GM06990 (cell line): ENCODE measurements around the gene STX11.

ENCODE experiments used
- DNase-seq: peaks from one replicate; pipeline ENCODE4 v3.0.0-alpha.2; 2011; ENCODE audit not compliant: insufficient read length; ENCODE audit errors: extremely low read depth
- H3K27me3 ChIP-seq: replicated peaks from 2 replicates; pipeline ENCODE4 v1.6.0; 2011; ENCODE audit warnings: low read length; ENCODE audit not compliant: control insufficient read depth, insufficient read depth
- H3K36me3 ChIP-seq: 2 replicates; pipeline ENCODE4 v1.5.1; 2011; ENCODE audit warnings: low read length; ENCODE audit not compliant: control insufficient read depth, insufficient read depth
- H3K4me3 ChIP-seq: replicated peaks from 2 replicates; pipeline ENCODE4 v1.5.1; 2011; ENCODE audit warnings: low read depth, mild to moderate bottlenecking, control low read depth, low read length
- CTCF ChIP-seq: IDR thresholded peaks from 2 replicates; pipeline ENCODE4 v1.5.1; 2011; ENCODE audit warnings: low read length, control low read depth, mild to moderate bottlenecking, inconsistent platforms; ENCODE audit not compliant: insufficient read depth, poor library complexity, severe bottlenecking

STX11 gene

GRCh38 chr6:144219056-144219685, 68.9 kb downstream of the STX11 start:
- TF ChIP-seq CTCF = peak; percentile 46
- Histone ChIP-seq H3K27me3 (no peaks in the 10 kb centered on the region), H3K36me3 (no peaks in the 10 kb centered on the region), H3K4me3 (no peak overlapping the region)
- DNase-seq = peak; percentile 25

- Histone ChIP-seq H3K36me3 (no peaks in the 10 kb centered on the region), H3K4me3 (no peak overlapping the region), H3K27me3 (no peaks in the 10 kb centered on the region)
- TF ChIP-seq CTCF = no peak
- no peak for DNase-seq
These were observed 69.9 kb downstream of the STX11 start for GRCh38 chr6:144220031-144220790.

GRCh38 chr6:144223686-144224085, 73.4 kb downstream of the STX11 start:
- no peaks in the 10 kb centered on the region for H3K36me3 ChIP-seq
- H3K4me3 ChIP-seq = no peak overlapping the region
- DNase-seq = no peak
- no peaks in the 10 kb centered on the region for H3K27me3 ChIP-seq
- TF ChIP-seq CTCF = no peak

- Histone ChIP-seq H3K27me3 (no peaks in the 10 kb centered on the region; the same call in none of the 2 replicates), H3K4me3 (no peak overlapping the region), H3K36me3 (no peaks in the 10 kb centered on the region)
- no peak for TF ChIP-seq CTCF
- no peak for DNase-seq
These were observed 81.4 kb downstream of the STX11 start for GRCh38 chr6:144231721-144232120.

- no peak for TF ChIP-seq CTCF
These were observed 82.0 kb downstream of the STX11 start for GRCh38 chr6:144232176-144232831.

More at GRCh38 chr6:144232176-144232831, 82.0 kb downstream of the STX11 start:
- no peak for DNase-seq
- H3K27me3 ChIP-seq = no peaks in the 10 kb centered on the region; the same call in none of the 2 replicates
- H3K4me3 ChIP-seq = no peak overlapping the region
- no peaks in the 10 kb centered on the region for H3K36me3 ChIP-seq
